Measurements from ENCODE around the gene CCDC47. TPM values are rescaled to one million over a fixed set of nuclear protein-coding genes. Genes with fewer than 3 reads are reported as not detected.

The CCDC47 gene
- polyA plus RNA-seq, 1 donor (not counting 4 experiments of a cell fraction or from before 2014, with no cell fraction given), result 86.4 TPM

DNA sequence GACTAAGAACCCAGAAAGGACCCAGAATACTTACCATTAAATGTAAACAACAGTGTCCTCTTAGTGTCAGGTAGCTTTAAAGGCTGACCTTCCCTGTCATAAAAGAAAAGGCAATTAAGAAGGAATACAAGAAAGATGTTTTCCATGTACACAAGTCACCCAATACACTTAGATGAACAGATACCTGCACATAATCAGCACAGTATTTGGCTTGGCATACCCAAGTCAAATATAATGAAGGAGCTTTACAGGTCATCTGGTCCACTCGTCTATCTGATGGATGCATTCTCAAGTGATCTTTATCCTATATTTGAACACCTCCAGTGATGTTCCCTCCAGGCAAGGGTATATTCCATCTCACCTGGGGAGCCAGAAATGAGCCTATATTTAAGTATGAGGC is 20.7 kb downstream of the CCDC47 start:
- H2AFZ ChIP-seq (ENCODE audit: control insufficient read depth, low read length), result no peak overlapping the region
- no peak overlapping the region for H3K9ac ChIP-seq (ENCODE audit: control insufficient read depth, extremely low read depth, insufficient read depth, low read length)
- no peaks in the 10 kb centered on the region for H4K20me1 ChIP-seq (ENCODE audit: control insufficient read depth, extremely low read depth, insufficient read depth, low read length)
- DNase-seq (ENCODE audit: low read depth, low spot score) (no peak), FAIRE-seq (no peak)
- H3K36me3 ChIP-seq (ENCODE audit: control insufficient read depth in 2 of 2, extremely low read depth in 1 of 2, insufficient read depth in 2 of 2, low read length in 2 of 2), result peaks cover 18 to 40% of the 10 kb centered on the region in 2 experiments
- no peaks in the 10 kb centered on the region for H3K79me2 ChIP-seq (ENCODE audit: control insufficient read depth, insufficient read depth, low read length)
- H3K4me1 ChIP-seq (ENCODE audit: control insufficient read depth, extremely low read depth, insufficient read depth, low read length), result no peaks in the 10 kb centered on the region
- no peak overlapping the region for H3K4me3 ChIP-seq (ENCODE audit: control insufficient read depth in 2 of 3, extremely low read depth in 1 of 3, insufficient read depth in 2 of 3, low read depth in 1 of 3, low read length in 3 of 3)
- no peak overlapping the region for H3K27ac ChIP-seq (ENCODE audit: control insufficient read depth, insufficient read depth, low read length)
- no peak overlapping the region for H3K4me2 ChIP-seq (ENCODE audit: control insufficient read depth, extremely low read depth, insufficient read depth, low read depth, low read length)
- H3K9me1 ChIP-seq (ENCODE audit: control insufficient read depth, extremely low read depth, insufficient read depth, low read length), result no peaks in the 10 kb centered on the region
- no peaks in the 10 kb centered on the region for H3K9me3 ChIP-seq (ENCODE audit: control insufficient read depth, low read depth, low read length)
- TF ChIP-seq, protein P1, sequence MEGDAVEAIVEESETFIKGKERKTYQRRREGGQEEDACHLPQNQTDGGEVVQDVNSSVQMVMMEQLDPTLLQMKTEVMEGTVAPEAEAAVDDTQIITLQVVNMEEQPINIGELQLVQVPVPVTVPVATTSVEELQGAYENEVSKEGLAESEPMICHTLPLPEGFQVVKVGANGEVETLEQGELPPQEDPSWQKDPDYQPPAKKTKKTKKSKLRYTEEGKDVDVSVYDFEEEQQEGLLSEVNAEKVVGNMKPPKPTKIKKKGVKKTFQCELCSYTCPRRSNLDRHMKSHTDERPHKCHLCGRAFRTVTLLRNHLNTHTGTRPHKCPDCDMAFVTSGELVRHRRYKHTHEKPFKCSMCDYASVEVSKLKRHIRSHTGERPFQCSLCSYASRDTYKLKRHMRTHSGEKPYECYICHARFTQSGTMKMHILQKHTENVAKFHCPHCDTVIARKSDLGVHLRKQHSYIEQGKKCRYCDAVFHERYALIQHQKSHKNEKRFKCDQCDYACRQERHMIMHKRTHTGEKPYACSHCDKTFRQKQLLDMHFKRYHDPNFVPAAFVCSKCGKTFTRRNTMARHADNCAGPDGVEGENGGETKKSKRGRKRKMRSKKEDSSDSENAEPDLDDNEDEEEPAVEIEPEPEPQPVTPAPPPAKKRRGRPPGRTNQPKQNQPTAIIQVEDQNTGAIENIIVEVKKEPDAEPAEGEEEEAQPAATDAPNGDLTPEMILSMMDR (optimal IDR thresholded peaks at IDR 0.05 in 1 of 3, IDR thresholded peaks at IDR 0.05 in 1 of 3, conservative IDR thresholded peaks at IDR 0.05 in 1 of 3; ENCODE audit: extremely low read depth in 1 of 3, insufficient read depth in 2 of 3, low read length in 3 of 3), result no peak
- TF ChIP-seq EZH2 (IDR thresholded peaks at IDR 0.05; ENCODE audit: low read length), result no peak
- dilution Hi-C loops (cut with MboI; ENCODE audit: extremely low pct_ligation_motif_present, low sequenced_read_pairs), result no loop called here
- H3K27me3 ChIP-seq (ENCODE audit: control insufficient read depth, extremely low read depth, insufficient read depth, low read length), result no peaks in the 10 kb centered on the region

DNA sequence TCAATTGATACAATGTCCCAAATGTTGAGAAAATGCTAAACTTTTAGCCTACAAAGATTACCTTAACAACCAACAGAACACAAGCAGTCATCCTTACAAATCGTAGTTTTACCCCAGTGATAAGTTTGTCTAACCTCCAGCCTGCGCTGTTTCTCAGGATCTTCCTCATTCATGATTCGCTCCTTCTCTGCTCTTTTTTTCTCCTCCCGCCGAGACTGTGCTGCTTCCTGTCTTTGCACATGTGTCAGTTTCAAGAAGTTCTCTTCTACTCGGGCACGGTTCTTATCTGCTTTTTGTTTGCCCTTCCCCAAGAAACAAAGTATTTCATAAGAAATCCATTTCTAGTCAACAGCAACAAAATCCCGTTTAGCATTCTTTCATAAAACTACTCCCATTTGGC is 21.6 kb downstream of the CCDC47 start:
- Histone ChIP-seq H4K20me1 (ENCODE audit: control insufficient read depth, extremely low read depth, insufficient read depth, low read length) (no peaks in the 10 kb centered on the region), H3K4me3 (ENCODE audit: control insufficient read depth in 2 of 3, extremely low read depth in 1 of 3, insufficient read depth in 2 of 3, low read depth in 1 of 3, low read length in 3 of 3) (no peak overlapping the region), H2AFZ (ENCODE audit: control insufficient read depth, low read length) (no peak overlapping the region), H3K9ac (ENCODE audit: control insufficient read depth, extremely low read depth, insufficient read depth, low read length) (no peak overlapping the region), H3K9me3 (ENCODE audit: control insufficient read depth, low read depth, low read length) (no peaks in the 10 kb centered on the region), H3K27ac (ENCODE audit: control insufficient read depth, insufficient read depth, low read length) (no peak overlapping the region), H3K36me3 (ENCODE audit: control insufficient read depth in 2 of 2, extremely low read depth in 1 of 2, insufficient read depth in 2 of 2, low read length in 2 of 2) (peaks cover 18 to 43% of the 10 kb centered on the region in 2 experiments), H3K27me3 (ENCODE audit: control insufficient read depth, extremely low read depth, insufficient read depth, low read length) (no peaks in the 10 kb centered on the region), H3K4me2 (ENCODE audit: control insufficient read depth, extremely low read depth, insufficient read depth, low read depth, low read length) (no peak overlapping the region), H3K9me1 (ENCODE audit: control insufficient read depth, extremely low read depth, insufficient read depth, low read length) (no peaks in the 10 kb centered on the region), H3K79me2 (ENCODE audit: control insufficient read depth, insufficient read depth, low read length) (no peaks in the 10 kb centered on the region), H3K4me1 (ENCODE audit: control insufficient read depth, extremely low read depth, insufficient read depth, low read length) (no peaks in the 10 kb centered on the region)
- FAIRE-seq, result no peak
- dilution Hi-C loops (cut with MboI; ENCODE audit: extremely low pct_ligation_motif_present, low sequenced_read_pairs), result no loop called here
- no peak for DNase-seq (ENCODE audit: low read depth, low spot score)
- TF ChIP-seq, protein P1 (optimal IDR thresholded peaks at IDR 0.05 in 1 of 3, IDR thresholded peaks at IDR 0.05 in 1 of 3, conservative IDR thresholded peaks at IDR 0.05 in 1 of 3; ENCODE audit: extremely low read depth in 1 of 3, insufficient read depth in 2 of 3, low read length in 3 of 3), result no peak
- no peak for TF ChIP-seq EZH2 (IDR thresholded peaks at IDR 0.05; ENCODE audit: low read length)
